ENCODE results near the gene NUDCD3.
"Not testable (repeated sequence)": the region's sequence is repeated elsewhere in the genome, so short reads cannot be mapped to it uniquely, and the experiment has no call there.

NUDCD3 gene

DNA sequence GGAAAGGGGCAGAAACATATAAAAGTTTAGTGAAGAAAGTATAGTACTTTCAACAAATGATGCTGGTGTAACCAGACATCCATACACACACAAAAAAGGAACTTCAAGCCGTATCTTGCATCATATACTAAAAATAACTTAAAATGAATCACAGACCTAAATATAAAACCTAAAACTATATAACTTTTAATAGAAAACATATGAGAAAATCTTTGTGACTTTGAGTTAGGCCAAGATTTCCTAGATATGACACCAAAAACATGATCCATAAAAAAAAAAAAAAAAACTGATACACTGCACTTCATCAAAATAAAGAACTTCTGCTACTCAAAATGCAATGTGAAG lies 40.9 kb downstream of the NUDCD3 start:
- DNase-seq (ENCODE audit: low read depth in 1 of 2, low spot score in 1 of 2) = no peak

GRCh38 chr7:44448922-44449583 lies 41.4 kb downstream of the NUDCD3 start:
- DNase-seq (ENCODE audit: low read depth in 1 of 2, low spot score in 1 of 2) = no peak

DNA sequence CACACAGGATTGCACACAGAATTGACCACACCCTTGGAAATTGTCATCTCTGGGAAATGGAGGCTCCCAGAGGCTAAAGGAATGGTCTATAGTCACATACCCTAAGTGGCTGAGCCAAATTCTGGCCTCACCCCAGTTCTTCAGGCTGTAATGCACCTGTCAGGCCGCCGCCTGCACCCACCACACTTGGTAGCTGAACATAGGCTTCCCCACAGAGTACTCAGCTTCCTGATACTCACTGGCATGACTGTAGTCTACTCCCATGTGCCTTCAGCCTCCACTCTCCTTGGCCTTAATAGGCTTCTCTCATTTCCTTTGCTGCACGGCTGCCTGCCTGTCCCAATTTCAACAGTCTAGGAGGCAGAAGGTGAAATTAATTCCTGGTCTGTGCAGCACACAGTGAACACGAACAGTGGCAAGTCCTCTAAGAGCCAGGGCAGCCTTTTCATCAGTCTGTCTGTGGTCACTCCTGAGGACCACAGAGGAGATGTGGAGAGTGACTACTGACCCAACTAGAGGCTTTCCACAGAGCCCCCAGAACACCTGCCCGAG lies 42.5 kb downstream of the NUDCD3 start:
- no peak for DNase-seq (ENCODE audit: low read depth in 1 of 2, low spot score in 1 of 2)

- DNase-seq (ENCODE audit: low read depth in 1 of 2, low spot score in 1 of 2) = no peak
These were observed 44.3 kb downstream of the NUDCD3 start for GRCh38 chr7:44445986-44446671.

DNA sequence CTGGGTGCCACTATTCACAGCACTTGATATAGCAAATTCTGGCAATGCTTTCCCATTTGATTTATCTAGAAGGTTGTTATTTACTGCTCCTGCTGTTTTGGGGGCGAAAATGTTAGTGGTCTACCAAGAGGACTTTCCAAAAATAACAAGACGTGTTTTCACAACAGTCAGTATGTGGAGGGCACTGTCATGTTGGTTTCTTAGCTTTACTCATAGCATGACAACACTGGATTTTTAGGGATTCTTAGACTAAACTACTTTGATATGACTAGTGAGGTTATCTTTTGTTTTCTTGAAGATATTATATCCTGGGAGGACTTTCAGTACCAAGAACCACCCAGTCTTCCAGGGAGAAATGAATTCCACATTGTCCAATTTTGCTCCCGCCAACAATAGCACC lies 49.4 kb downstream of the NUDCD3 start:
- no peak for DNase-seq (ENCODE audit: low read depth in 1 of 2, low spot score in 1 of 2)

GRCh38 chr7:44440577-44441078 lies 49.8 kb downstream of the NUDCD3 start:
- no peak for DNase-seq (ENCODE audit: low read depth in 1 of 2, low spot score in 1 of 2)

GRCh38 chr7:44439926-44440325 lies 50.5 kb downstream of the NUDCD3 start:
- DNase-seq (ENCODE audit: low read depth in 1 of 2, low spot score in 1 of 2) = no peak

DNA sequence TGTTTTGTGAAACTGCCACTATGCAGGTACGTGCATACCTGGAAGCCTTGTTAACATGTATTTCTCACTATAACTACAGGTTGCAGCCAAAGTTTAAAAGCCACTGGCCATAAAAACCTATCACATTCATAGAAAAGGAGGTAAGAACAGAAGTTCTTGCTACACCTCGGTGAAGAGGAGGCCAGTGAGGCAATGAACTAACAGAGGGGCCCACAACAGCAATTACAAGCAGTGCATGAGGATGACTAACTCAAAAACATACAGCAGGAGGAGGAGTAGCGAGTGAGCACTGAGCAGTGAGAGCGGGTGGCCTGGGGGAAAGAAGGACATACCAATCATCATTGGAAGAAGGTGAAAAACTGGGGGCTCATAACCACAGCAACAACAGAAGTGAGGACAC lies 51.6 kb downstream of the NUDCD3 start:
- DNase-seq (ENCODE audit: low read depth in 1 of 2, low spot score in 1 of 2) = no peak

GRCh38 chr7:44434201-44434600 lies 56.3 kb downstream of the NUDCD3 start:
- DNase-seq (ENCODE audit: low read depth in 1 of 2, low spot score in 1 of 2) = no peak

GRCh38 chr7:44433255-44434022 lies 57.0 kb downstream of the NUDCD3 start:
- no peak for DNase-seq (ENCODE audit: low read depth in 1 of 2, low spot score in 1 of 2)

DNA sequence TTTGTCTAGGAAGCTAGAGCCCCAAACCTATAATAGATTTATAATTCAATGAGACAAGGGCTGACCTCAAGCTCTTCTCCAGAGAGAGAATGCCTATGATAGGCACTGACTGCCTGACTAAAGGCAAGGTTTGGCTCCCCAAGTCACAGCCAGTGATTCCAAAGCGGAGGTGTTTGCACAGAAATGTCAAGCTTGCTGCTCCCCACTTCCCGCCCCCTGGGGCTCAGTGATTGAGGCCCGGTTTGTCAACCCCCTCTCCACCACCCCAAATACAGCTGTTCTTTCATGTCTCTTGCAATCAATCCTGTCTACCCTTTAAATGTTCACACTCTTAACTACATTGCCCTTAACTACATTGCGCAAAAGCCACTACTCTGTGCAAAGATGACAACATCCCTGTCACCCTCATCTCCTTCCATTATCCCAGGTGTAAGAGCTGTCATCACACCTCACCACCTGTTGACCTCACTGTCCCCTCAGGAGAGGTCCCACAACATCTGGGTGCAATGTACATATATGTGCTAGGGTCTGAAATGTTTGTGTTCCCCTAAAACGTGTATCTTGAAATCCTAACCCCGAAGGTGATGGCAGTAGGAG lies 58.0 kb downstream of the NUDCD3 start:
- no peak for DNase-seq (ENCODE audit: low read depth in 1 of 2, low spot score in 1 of 2)

- DNase-seq (ENCODE audit: low read depth in 1 of 2, low spot score in 1 of 2) = no peak
These were observed 59.3 kb downstream of the NUDCD3 start for GRCh38 chr7:44431091-44431608.

- no peak for DNase-seq (ENCODE audit: low read depth in 1 of 2, low spot score in 1 of 2)
These were observed 60.4 kb downstream of the NUDCD3 start for GRCh38 chr7:44430054-44430453.

GRCh38 chr7:44424762-44425161 lies 65.7 kb downstream of the NUDCD3 start:
- DNase-seq (ENCODE audit: low read depth in 1 of 2, low spot score in 1 of 2) = not testable (repeated sequence)

DNA sequence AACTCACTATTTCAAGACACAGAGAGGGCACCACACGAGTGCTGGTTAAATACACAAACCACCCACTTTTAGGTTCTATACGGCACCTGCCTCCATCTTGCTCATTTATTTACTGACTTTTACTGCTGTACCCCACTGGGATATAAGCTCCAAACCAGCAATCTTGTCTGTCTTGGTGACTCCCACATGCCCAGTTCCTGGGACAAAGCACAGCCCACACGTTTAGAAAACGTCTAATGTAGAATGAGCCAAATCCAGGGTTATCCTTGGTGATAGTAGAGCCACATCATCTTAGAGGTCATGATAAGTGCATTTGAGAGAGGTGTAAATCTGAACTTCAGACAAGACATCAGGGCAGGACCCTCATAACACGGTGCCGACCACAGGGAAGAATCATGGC lies 73.5 kb downstream of the NUDCD3 start:
- no peak for DNase-seq (ENCODE audit: low read depth in 1 of 2, low spot score in 1 of 2)

GRCh38 chr7:44415510-44415909 lies 74.9 kb downstream of the NUDCD3 start:
- DNase-seq (ENCODE audit: low read depth in 1 of 2, low spot score in 1 of 2) = no peak

DNA sequence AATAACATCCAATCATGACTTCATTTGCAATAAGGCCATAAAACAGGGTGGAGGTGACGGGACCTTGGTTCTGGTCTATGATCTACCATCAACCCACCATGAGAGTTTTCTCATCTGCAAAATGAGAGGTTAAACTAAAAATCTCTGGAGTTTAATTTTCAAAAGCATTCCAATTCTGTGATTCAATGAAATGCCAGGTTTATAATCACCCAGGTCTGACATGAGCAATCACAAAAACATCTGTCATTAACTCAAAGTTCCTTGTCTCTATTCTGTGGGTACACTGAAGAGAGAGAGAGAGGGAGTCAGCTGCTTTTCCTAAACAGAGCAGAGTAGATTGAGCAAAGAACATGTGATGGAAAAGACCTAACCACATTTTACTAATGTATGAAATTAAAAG lies 75.4 kb downstream of the NUDCD3 start:
- no peak for DNase-seq (ENCODE audit: low read depth in 1 of 2, low spot score in 1 of 2)

DNA sequence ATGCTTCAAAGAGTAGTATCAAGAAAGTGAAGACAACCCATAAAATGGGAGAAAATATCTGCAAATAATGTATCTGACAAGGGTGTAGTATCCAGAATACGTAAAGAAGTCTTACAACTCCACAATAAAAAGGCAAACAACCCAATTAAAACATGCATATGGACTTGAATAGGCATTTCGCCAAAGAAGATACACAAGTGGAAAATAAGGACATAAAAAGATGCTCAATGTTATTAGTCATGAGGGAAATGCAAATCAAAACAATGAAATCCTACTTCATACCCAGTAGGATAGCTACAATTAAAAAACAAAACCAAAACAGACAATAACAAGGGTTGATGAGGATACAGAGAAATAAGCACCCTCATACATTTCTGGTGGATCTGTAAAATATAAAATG lies 79.2 kb downstream of the NUDCD3 start:
- DNase-seq (ENCODE audit: low read depth in 1 of 2, low spot score in 1 of 2) = no peak

GRCh38 chr7:44408596-44408995 lies 81.9 kb downstream of the NUDCD3 start:
- DNase-seq (ENCODE audit: low read depth in 1 of 2, low spot score in 1 of 2) = no peak

GRCh38 chr7:44403775-44404174 lies 86.7 kb downstream of the NUDCD3 start:
- DNase-seq (ENCODE audit: low read depth in 1 of 2, low spot score in 1 of 2) = no peak

- no peak for DNase-seq (ENCODE audit: low read depth in 1 of 2, low spot score in 1 of 2)
These were observed 87.2 kb downstream of the NUDCD3 start for GRCh38 chr7:44403176-44403759.
